22Rv1 (cell line): ENCODE data around the gene COPS6.

ENCODE experiments used
- CTCF ChIP-seq: fragments of 450-650 bp; IDR thresholded peaks from 2 replicates; pipeline ENCODE4 v1.5.1; 2017; ENCODE audit warnings: mild to moderate bottlenecking
- ZFX ChIP-seq: fragments of 450-650 bp; IDR thresholded peaks from 2 replicates; pipeline ENCODE4 v1.6.1; 2017; ENCODE audit warnings: antibody characterized with exemption, borderline replicate concordance

GRCh38 chr7:100115026-100115425 is 26.3 kb downstream of the COPS6 start:
- TF ChIP-seq CTCF = no peak
- no peak for TF ChIP-seq ZFX
